Panc1 (cell line): Measurements from ENCODE around the gene IPMK. TPM values are rescaled to one million over a fixed set of nuclear protein-coding genes. Genes with fewer than 3 reads are reported as not detected.

Experiments
- ATAC-seq: fragments of 200-7000 bp; cut with Tn5 transposase; 2 replicates; pipeline ENCODE4 v1.9.1; 2020; ENCODE audit warnings: mild to moderate bottlenecking, moderate library complexity
- BruUV-seq: library from RNA; stranded (reverse); fragments of 400-500 nt; replicated peaks from 2 replicates; lab custom pipeline; 2021; lab: Mats Ljungman, UMichigan
- CTCF ChIA-PET: fragments of 300-600 bp; sonication (Branson Sonifier 250); formaldehyde crosslinking; loops from one replicate; lab custom pipeline; 2022; ENCODE audit warnings: antibody characterized with exemption; lab: Charles Lee
- POLR2A ChIA-PET: fragments of 300-600 bp; sonication (Branson Sonifier 250); formaldehyde crosslinking; loops from one replicate; lab custom pipeline; 2022; ENCODE audit warnings: antibody characterized with exemption; lab: Charles Lee
- DNase-seq: peaks from one replicate; pipeline ENCODE4 v3.0.0-alpha.2; 2010; ENCODE audit warnings: low read depth, low spot score
- H3K27ac ChIP-seq: 2 replicates; pipeline ENCODE4 v1.5.1; 2011; ENCODE audit warnings: mild to moderate bottlenecking, low read length, inconsistent platforms
- H3K27me3 ChIP-seq: fragments of 200-500 bp; sonication (Bioruptor generic); 2 replicates; pipeline ENCODE4 v1.6.0; 2014; ENCODE audit warnings: low read length, inconsistent platforms; ENCODE audit not compliant: control insufficient read depth, insufficient read depth
- H3K36me3 ChIP-seq: fragments of 200-500 bp; sonication (Bioruptor generic); 2 replicates; pipeline ENCODE4 v1.5.1; 2014; ENCODE audit warnings: inconsistent platforms, mild to moderate bottlenecking, low read length, moderate library complexity; ENCODE audit not compliant: control insufficient read depth, insufficient read depth
- H3K4me1 ChIP-seq: 2 replicates; pipeline ENCODE4 v1.5.1; 2011; ENCODE audit warnings: inconsistent platforms, mild to moderate bottlenecking, low read length, moderate library complexity; ENCODE audit not compliant: control insufficient read depth, insufficient read depth
- H3K4me3 ChIP-seq, 2 experiments: 2 replicates each; pipeline ENCODE4 v1.5.1; 2011 to 2012; ENCODE audit warnings: low read depth in 2 of 2, low read length in 2 of 2, mild to moderate bottlenecking in 2 of 2, inconsistent platforms in 1 of 2, moderate library complexity in 1 of 2
- H3K9me3 ChIP-seq: fragments of 200-500 bp; sonication (Bioruptor generic); 2 replicates; pipeline ENCODE4 v1.5.1; 2014; ENCODE audit warnings: low read depth, mild to moderate bottlenecking, inconsistent platforms, low read length, moderate library complexity; ENCODE audit not compliant: control insufficient read depth, insufficient read depth
- CTCF ChIP-seq: fragments of 450-650 bp; IDR thresholded peaks from 2 replicates; pipeline ENCODE4 v1.5.1; 2017; ENCODE audit warnings: mild to moderate bottlenecking
- POLR2AphosphoS5 ChIP-seq: IDR thresholded peaks from 2 replicates; pipeline ENCODE4 v1.6.1; 2012; ENCODE audit warnings: mild to moderate bottlenecking, low read depth, low read length, moderate library complexity
- REST ChIP-seq, 2 experiments: IDR thresholded peaks; 2 replicates each; pipeline ENCODE4 v1.6.1; 2011 to 2012; ENCODE audit warnings: low read depth in 2 of 2, control low read depth in 1 of 2, low read length in 1 of 2, mild to moderate bottlenecking in 1 of 2, moderate library complexity in 1 of 2; ENCODE audit not compliant: insufficient read depth in 1 of 2
- SIN3A ChIP-seq: IDR thresholded peaks from 2 replicates; pipeline ENCODE4 v1.6.1; 2012; ENCODE audit warnings: low read depth, mild to moderate bottlenecking, low read length, moderate library complexity, borderline replicate concordance; ENCODE audit not compliant: insufficient read depth
- TCF7L2 ChIP-seq: IDR thresholded peaks from 2 replicates; pipeline ENCODE4 v1.6.1; 2011; ENCODE audit warnings: mild to moderate bottlenecking, low read depth, low read length, inconsistent platforms
- in situ Hi-C: cut with HindIII; loops from 2 replicates; pipeline ENCODE4 v1.10.0; 2016; ENCODE audit warnings: low sequenced_read_pairs, low pct_unique_long_range_greater_than_20kb
- intact Hi-C: fragments of 100-400 bp; cut with micrococcal nuclease; formaldehyde crosslinking; loops from one replicate; pipeline ENCODE4 v1.10.0; 2022; ENCODE audit not compliant: unreplicated experiment
- total RNA-seq: library from RNA; stranded (reverse); gene quantifications from one replicate; pipeline ENCODE4 v1.2.1, GENCODE V29; 2021; ENCODE audit not compliant: unreplicated experiment

Gene IPMK
- total RNA-seq, 1 experiment from 2014 or later = 9.3 TPM

DNA sequence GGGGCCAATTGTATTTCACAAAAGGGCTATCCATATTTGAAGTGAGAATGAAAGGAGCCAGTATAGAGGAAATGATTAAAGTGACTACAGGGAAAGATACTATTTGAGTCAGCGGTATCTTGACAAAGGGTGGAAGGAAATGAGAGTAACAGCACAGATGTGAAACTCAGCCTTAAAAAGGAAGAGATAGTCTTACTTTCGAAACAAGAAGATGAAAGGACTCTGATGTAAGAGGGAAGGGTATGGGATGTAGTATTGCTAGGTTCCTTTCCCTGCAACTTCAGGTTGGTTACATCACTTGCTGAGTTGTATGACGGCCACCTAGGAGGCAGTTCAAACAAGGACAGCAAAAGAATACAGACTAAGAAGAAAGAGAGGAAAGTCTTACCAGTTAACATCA is 14.9 kb upstream of the IPMK start:
- TF ChIP-seq SIN3A (no peak), REST (IDR thresholded peaks at IDR 0.05; ENCODE audit: insufficient read depth in 1 of 2, low read depth in 2 of 2, low read length in 1 of 2) (no peak), POLR2AphosphoS5 (no peak), TCF7L2 (no peak), CTCF (no peak)
- ATAC-seq (no peak), DNase-seq (no peak)
- H3K4me1 ChIP-seq = peaks cover 16% of the 10 kb centered on the region
- in situ Hi-C loops (no loop called here), intact Hi-C loops (no loop called here)
- H3K4me3 ChIP-seq = no peak overlapping the region
- POLR2A ChIA-PET = no interaction called here
- no peak overlapping the region for H3K27ac ChIP-seq
- CTCF ChIA-PET = no interaction called here
- no peaks in the 10 kb centered on the region for H3K9me3 ChIP-seq
- H3K27me3 ChIP-seq = no peaks in the 10 kb centered on the region
- H3K36me3 ChIP-seq = peaks cover 12% of the 10 kb centered on the region
- no TSS peak for BruUV-seq

- Histone ChIP-seq H3K27ac (peak overlapping the region; percentile 26; the same call in 1 of the 2 replicates), H3K36me3 (peaks cover 12% of the 10 kb centered on the region), H3K4me3 (no peak overlapping the region), H3K4me1 (peaks cover 16% of the 10 kb centered on the region), H3K9me3 (no peaks in the 10 kb centered on the region), H3K27me3 (no peaks in the 10 kb centered on the region)
- POLR2A ChIA-PET = no interaction called here
- DNase-seq = no peak
- in situ Hi-C loops = no loop called here
- CTCF ChIA-PET = no interaction called here
- intact Hi-C loops = no loop called here
- BruUV-seq = no TSS peak
- ATAC-seq = 0 out of 2 replicates have a peak, but pooled peaks have one; percentile 45
- TF ChIP-seq CTCF (no peak), TCF7L2 (0 out of 2 replicates have a peak, but pooled peaks have one; percentile 35)
These were observed 13.5 kb upstream of the IPMK start for GRCh38 chr10:58281092-58281752.
